ENCODE measurements around the gene CFAP65.

CFAP65 gene

DNA sequence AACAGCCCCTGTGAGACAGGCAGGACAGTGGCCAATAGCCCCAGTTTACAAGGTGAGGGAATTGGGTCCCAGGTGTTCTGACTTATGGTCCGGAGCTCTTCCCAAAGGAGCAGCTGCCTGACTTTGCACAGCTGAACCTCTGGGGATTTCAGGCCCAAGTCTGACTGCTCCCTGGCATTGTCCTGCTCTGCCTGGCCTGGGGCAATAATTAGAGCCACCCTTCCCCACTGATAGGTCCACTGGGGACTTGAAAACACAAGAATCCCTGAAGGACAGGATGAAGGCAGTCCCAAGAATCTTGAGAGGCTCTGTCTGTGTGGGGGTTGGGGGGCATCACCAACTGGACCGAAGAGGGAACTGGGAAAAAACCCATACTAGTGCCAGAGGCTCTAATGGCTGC lies 52.7 kb downstream of the CFAP65 start:
- no peak for DNase-seq

DNA sequence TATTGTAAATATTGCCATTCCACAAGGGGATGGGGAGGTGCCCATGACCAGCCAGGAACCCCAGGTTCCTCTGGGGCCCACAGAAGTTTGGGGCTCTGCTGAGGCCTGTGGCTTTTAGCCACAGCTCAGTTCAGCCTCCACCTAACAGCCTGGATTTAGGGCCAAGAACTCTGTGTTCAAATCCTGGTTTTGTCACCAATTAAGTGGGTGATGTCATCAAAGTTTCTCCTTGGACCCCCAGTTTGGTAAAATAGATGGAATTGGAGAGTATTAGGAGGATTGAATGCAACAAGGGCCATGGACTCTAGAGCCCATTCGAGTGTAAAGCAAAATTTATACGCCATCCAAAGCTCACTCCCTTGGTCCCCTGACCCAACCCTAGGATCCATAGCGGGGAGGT lies 53.2 kb downstream of the CFAP65 start:
- no peak for DNase-seq

GRCh38 chr2:218986148-218986761 lies 55.1 kb downstream of the CFAP65 start:
- no peak for DNase-seq

DNA sequence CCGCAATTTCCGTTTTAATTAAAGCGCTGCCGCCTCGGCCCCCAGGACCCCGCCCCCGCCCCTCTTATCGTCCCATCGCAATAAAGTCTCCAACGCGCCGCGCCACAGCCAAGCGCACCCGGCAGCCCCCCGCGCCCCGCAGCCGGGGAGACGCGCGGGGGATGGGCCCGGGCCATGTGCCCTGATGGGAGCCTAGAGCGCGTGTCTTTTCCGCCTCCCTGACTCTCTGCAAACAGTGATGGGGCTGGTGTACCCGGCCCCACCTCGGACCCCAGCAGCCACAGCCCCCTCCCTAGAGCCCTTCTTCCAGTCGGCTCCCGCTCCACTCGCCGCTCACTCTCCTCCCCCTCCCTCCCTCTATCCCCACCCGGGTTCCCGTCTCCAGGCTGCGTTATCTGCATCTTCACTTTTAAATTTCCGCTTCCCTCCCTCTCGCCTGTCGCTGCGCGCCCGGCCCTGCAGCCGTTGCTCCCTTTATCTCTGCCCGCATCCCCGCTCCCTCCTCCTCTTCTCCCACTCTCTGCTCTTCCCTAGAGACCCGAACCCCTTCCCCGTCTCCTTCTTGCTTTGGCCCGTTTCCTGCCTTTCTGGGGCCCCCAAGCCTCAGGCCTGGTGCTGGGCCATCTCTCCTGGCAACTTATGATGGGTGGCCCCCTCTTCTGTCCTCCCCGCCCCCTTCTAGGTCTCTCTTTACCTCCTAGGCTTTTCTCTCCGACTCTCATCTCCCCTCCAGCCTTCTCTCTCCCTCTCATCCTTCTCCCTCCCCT lies 55.8 kb downstream of the CFAP65 start:
- DNase-seq: no peak

GRCh38 chr2:218985021-218985324 lies 56.3 kb downstream of the CFAP65 start, which contains the start of gene FEV:
TSS of gene FEV (minus strand) at chr2:218985184. CDS start at chr2:218985075, 109 bp downstream.
- no peak for DNase-seq

GRCh38 chr2:218984239-218985020 lies 56.9 kb downstream of the CFAP65 start:
- DNase-seq: no peak

GRCh38 chr2:218983934-218984238 lies 57.4 kb downstream of the CFAP65 start:
- DNase-seq: no peak

GRCh38 chr2:218983263-218983933 lies 57.9 kb downstream of the CFAP65 start:
- DNase-seq: no peak

DNA sequence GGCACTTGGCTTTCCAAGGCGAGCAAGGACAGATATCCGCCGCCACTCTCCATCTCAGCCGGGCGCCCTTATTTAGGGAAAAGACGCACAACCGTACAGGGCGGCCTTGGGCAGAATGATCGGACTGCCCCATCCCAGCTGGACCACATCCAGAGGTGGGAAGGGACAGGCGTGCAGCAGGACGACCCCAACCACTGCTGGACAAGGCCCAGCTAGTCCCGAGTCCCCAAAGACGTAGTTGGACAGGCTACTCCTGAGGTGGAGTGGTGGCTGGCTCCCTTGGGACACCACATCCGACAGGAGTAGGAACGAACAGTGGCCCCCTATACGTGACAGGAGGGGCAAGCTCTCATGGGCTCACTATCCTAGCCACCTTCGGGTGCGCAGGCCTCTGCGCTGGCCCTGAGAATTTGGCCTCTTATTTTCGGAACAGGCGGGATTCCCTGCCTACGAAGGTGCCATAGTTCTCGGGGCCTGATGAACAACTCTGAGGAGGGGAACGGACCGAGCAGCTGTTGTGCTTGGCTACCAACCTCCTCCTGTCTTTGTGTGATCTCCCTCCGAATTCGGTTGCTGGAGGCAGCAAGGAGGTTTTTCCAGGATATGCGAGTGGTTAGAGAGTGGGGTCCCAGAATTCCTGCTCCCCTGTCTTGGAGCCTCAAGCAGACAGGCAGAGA lies 58.6 kb downstream of the CFAP65 start:
- DNase-seq: no peak

GRCh38 chr2:218981881-218982585 lies 59.3 kb downstream of the CFAP65 start:
- DNase-seq: no peak

DNA sequence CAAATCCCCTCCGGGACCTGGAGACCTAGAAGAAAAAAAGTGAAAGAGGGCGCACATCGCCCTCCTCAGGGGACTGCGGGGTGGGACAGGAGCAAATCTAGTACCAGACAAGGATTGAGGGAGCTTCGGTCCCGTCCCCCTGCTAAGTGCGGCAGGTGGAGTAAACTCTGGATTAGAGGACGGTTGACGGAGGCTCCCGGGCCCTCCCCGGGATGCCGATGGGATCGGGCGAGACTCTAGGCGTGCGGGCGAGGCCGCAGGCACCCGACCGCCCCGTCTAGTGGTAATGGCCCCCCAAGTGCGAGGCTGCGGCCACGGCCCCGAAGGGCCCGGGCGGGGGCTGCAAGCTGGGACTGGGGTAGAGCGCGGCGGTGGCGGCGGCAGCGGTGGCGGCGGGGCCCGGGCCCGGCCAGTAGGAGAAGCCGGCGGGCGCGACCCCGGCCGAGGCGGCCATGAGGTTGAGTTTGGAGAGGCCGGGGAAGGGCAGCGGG lies 59.9 kb downstream of the CFAP65 start:
- DNase-seq: no peak

DNA sequence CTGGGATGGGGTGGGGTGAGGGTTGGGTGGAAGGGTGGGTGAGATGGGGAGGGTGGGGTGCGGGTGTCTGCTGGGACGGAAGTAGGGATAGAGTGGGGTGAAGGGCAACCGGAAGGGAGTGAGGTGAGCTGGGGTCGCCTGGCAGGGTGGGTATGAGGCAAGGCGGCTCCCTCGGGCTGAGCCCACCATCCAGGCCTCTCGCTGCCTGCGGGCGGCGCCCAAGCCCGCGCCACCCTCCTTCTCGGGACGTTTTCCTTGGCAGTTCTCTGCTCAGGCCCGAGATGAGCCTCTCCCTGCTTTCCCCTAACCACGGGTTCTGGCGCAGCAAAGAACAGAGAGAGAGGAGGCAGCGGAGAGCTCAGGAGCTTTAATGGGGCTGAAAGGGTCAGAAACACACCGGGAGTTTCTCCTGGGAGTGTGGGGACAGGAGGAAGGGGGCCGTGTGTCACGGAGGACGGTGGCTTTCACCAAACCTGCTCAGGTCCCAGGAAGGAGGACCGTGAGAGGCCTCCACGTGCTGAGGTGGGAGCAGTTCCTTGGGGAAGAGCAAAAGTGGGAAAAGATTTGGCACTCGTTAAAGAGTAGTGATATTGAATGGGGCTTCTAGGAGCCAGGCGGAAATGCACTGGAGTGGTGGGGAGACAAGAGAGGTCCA lies 60.5 kb downstream of the CFAP65 start:
- no peak for DNase-seq

GRCh38 chr2:218979846-218980734 lies 61.2 kb downstream of the CFAP65 start:
- DNase-seq: no peak

GRCh38 chr2:218975060-218975777 lies 66.1 kb downstream of the CFAP65 start:
- DNase-seq: no peak

DNA sequence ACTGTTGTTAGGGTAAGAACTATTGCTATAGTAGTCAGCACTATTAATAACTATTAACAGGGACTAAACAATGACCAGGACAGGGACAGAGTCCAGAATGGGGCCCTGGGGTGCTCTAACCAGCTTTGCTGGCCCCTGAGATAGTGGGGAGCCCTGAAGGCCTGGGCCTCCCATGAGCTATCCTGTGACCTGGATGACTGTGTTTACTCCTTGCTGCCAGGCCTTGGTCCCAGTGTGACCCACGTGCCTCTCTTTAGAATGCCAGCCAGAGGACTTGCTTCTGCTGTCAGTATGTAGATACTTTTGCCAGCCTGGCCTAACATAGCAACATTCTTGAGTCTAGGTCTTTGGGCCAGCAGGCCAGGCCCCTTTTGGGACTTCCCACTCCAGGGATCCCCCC lies 70.4 kb downstream of the CFAP65 start:
- no peak for DNase-seq

DNA sequence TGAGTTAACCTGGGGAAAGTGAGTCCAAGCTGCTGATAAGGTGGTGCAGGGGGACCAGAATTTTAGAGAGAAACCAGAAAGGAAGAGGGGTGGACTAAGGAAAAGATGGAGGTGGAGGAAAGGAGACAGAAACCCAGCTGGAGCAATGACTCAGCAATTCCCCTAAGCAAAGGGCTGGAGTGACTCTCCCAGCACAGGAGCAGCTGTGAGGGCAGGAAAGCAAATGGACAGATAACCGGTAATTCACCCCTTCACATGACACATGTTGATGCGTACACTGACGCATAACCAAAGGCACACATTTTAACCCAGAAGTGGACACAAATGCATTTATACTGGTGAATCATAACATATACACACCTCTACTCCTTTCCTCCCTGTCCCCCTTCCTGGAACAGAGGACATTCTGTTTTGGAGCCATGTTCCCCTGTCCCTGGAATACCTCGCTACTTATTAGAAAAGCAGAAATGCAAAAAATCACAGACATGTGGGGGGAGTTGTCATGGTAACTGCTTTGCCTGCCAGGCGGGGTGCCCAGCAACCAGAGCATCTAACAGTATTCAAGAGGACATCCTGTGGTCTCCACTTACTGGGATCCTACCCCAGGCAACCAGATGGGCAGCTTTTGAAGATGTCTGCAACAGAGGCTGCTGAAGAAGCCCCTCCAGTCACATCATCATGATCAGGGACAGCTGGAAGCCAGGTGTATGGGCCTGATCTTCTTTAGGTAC lies 77.1 kb downstream of the CFAP65 start:
- no peak for DNase-seq

- no peak for DNase-seq
Observed at GRCh38 chr2:218963601-218964000, 77.7 kb downstream of the CFAP65 start.

- DNase-seq: peak; percentile 51
Observed at GRCh38 chr2:218962859-218963492, 78.3 kb downstream of the CFAP65 start.
